PFSK-1 (cell line): ENCODE results near the gene TMEM45A.

Experiments used
- FOXP2 ChIP-seq: optimal IDR thresholded peaks from 2 replicates; pipeline ENCODE3; 2011; ENCODE audit warnings: borderline replicate concordance, control low read depth, inconsistent platforms; ENCODE audit not compliant: insufficient read depth; ENCODE audit errors: extremely low read length, extremely low read depth
- POLR2AphosphoS5 ChIP-seq: IDR thresholded peaks from 2 replicates; pipeline ENCODE4 v1.6.1; 2012; ENCODE audit warnings: low read depth, mild to moderate bottlenecking, control low read depth, low read length, moderate library complexity
- SIN3A ChIP-seq: IDR thresholded peaks from 2 replicates; pipeline ENCODE4 v1.6.1; 2012; ENCODE audit warnings: mild to moderate bottlenecking, low read length, moderate library complexity, borderline replicate concordance; ENCODE audit not compliant: insufficient read depth
- TAF1 ChIP-seq: IDR thresholded peaks from 2 replicates; pipeline ENCODE4 v1.6.1; 2012; ENCODE audit warnings: low read length, control low read depth, borderline replicate concordance; ENCODE audit not compliant: insufficient read depth
- TF ChIP-seq, protein P1 (sequence below), 2 experiments: IDR thresholded peaks; 2 replicates each; pipeline versions ENCODE4 v1.6.1 to v1.8.0; 2011 to 2012; ENCODE audit warnings: low read depth in 2 of 2, low read length in 2 of 2, control low read depth in 1 of 2, inconsistent platforms in 1 of 2, mild to moderate bottlenecking in 1 of 2, moderate library complexity in 1 of 2; ENCODE audit not compliant: insufficient read depth in 1 of 2

Gene TMEM45A

GRCh38 chr3:100545371-100545770 lies 53.0 kb downstream of the TMEM45A start:
- no peak for TF ChIP-seq SIN3A
- no peak for TF ChIP-seq POLR2AphosphoS5
- TF ChIP-seq, protein P1, sequence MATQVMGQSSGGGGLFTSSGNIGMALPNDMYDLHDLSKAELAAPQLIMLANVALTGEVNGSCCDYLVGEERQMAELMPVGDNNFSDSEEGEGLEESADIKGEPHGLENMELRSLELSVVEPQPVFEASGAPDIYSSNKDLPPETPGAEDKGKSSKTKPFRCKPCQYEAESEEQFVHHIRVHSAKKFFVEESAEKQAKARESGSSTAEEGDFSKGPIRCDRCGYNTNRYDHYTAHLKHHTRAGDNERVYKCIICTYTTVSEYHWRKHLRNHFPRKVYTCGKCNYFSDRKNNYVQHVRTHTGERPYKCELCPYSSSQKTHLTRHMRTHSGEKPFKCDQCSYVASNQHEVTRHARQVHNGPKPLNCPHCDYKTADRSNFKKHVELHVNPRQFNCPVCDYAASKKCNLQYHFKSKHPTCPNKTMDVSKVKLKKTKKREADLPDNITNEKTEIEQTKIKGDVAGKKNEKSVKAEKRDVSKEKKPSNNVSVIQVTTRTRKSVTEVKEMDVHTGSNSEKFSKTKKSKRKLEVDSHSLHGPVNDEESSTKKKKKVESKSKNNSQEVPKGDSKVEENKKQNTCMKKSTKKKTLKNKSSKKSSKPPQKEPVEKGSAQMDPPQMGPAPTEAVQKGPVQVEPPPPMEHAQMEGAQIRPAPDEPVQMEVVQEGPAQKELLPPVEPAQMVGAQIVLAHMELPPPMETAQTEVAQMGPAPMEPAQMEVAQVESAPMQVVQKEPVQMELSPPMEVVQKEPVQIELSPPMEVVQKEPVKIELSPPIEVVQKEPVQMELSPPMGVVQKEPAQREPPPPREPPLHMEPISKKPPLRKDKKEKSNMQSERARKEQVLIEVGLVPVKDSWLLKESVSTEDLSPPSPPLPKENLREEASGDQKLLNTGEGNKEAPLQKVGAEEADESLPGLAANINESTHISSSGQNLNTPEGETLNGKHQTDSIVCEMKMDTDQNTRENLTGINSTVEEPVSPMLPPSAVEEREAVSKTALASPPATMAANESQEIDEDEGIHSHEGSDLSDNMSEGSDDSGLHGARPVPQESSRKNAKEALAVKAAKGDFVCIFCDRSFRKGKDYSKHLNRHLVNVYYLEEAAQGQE (IDR thresholded peaks at IDR 0.05; ENCODE audit: insufficient read depth in 1 of 2, low read depth in 2 of 2, low read length in 2 of 2): no peak
- TF ChIP-seq FOXP2: no peak
- no peak for TF ChIP-seq TAF1

- TF ChIP-seq, protein P1 (IDR thresholded peaks at IDR 0.05; ENCODE audit: insufficient read depth in 1 of 2, low read depth in 2 of 2, low read length in 2 of 2): no peak
- no peak for TF ChIP-seq TAF1
- no peak for TF ChIP-seq POLR2AphosphoS5
- TF ChIP-seq SIN3A: no peak
- no peak for TF ChIP-seq FOXP2
Measured at GRCh38 chr3:100546020-100546744, 53.8 kb downstream of the TMEM45A start.

GRCh38 chr3:100548053-100548452 lies 55.6 kb downstream of the TMEM45A start:
- TF ChIP-seq POLR2AphosphoS5 (no peak), SIN3A (no peak), FOXP2 (no peak), TAF1 (no peak)
- TF ChIP-seq, protein P1 (IDR thresholded peaks at IDR 0.05; ENCODE audit: insufficient read depth in 1 of 2, low read depth in 2 of 2, low read length in 2 of 2): no peak

DNA sequence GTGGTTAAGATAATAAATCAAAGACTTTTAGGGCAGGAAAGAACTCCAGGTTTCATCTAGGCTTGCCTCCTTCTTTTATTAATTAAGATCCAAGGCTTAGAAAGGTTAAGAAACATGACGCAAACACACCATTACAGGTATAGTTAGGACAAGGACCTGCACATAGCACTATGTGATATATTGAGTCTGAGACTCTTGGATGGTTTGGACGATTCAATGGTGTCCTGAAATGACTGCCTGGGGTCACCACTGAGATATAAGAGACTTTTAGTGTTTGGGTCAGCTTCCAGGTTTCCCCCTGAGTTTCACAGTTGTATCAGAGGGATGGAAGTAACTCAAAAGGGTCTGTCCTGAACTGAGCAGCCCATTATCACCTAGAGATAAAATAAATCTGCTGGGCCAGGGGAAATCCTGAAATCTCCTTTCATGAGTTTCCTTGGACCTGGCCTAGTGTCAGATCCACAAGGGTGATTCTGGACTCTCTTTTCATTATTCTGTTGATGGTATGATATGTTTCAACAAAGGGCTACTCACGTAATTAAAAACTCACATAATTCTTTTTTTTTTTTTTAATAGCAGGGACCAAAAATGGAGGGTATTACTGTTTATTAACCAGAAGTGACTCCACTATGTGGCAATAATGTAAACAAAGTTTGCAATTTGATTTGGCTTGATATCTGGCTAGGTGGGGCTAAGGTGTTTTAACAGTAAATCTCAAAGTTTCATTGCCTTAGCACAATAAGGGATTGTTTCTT lies 61.4 kb downstream of the TMEM45A start:
- TF ChIP-seq SIN3A (no peak), POLR2AphosphoS5 (no peak), FOXP2 (no peak), TAF1 (no peak)
- TF ChIP-seq, protein P1 (IDR thresholded peaks at IDR 0.05; ENCODE audit: insufficient read depth in 1 of 2, low read depth in 2 of 2, low read length in 2 of 2): no peak
